Trophoblast cell (in vitro differentiated cells and primary cell): ENCODE results near the gene LCN12.
A peak's percentile ranks its signal among the peaks of the same experiment; 100 is the strongest.

Source experiments
- DNase-seq, 2 donors: peaks; one replicate each; pipeline ENCODE4 v3.0.0-alpha.2; 2016
- H2AFZ ChIP-seq: 2 replicates; pipeline ENCODE4 v1.6.1; 2013; ENCODE audit warnings: low read length, moderate library complexity, mild to moderate bottlenecking; ENCODE audit not compliant: insufficient read depth, poor library complexity
- H2AK5ac ChIP-seq: 2 replicates; pipeline ENCODE4 v1.6.1; 2013; ENCODE audit warnings: mild to moderate bottlenecking, low read length
- H2BK120ac ChIP-seq: 2 replicates; pipeline ENCODE4 v1.6.1; 2013; ENCODE audit warnings: low read length, mild to moderate bottlenecking, moderate library complexity; ENCODE audit not compliant: insufficient read depth, poor library complexity
- H2BK12ac ChIP-seq: 2 replicates; pipeline ENCODE4 v1.6.1; 2013; ENCODE audit warnings: mild to moderate bottlenecking, low read length, moderate library complexity
- H2BK5ac ChIP-seq: 2 replicates; pipeline ENCODE4 v1.6.1; 2013; ENCODE audit warnings: low read length, low read depth, moderate library complexity, mild to moderate bottlenecking; ENCODE audit not compliant: poor library complexity
- H3K14ac ChIP-seq: 2 replicates; pipeline ENCODE4 v1.6.1; 2013; ENCODE audit warnings: mild to moderate bottlenecking, low read length
- H3K18ac ChIP-seq: 2 replicates; pipeline ENCODE4 v1.6.1; 2013; ENCODE audit warnings: mild to moderate bottlenecking, low read length
- H3K23ac ChIP-seq: 2 replicates; pipeline ENCODE4 v1.6.1; 2013; ENCODE audit warnings: low read length
- H3K27ac ChIP-seq: 2 replicates; pipeline ENCODE4 v1.5.1; 2013; ENCODE audit warnings: low read depth, mild to moderate bottlenecking, inconsistent platforms, low read length, moderate library complexity
- H3K27me3 ChIP-seq: 2 replicates; pipeline ENCODE4 v1.6.1; 2013; ENCODE audit warnings: inconsistent platforms, mild to moderate bottlenecking, low read length, moderate library complexity; ENCODE audit not compliant: insufficient read depth
- H3K36me3 ChIP-seq, 2 experiments: 1 replicate in 1 of 2; 2 replicates in 1 of 2; pipeline ENCODE4 v1.6.1; 2013; ENCODE audit warnings: low read length in 2 of 2, mild to moderate bottlenecking in 2 of 2, moderate library complexity in 1 of 2; ENCODE audit not compliant: insufficient read depth in 2 of 2, control insufficient read depth in 1 of 2
- H3K4ac ChIP-seq: 2 replicates; pipeline ENCODE4 v1.6.1; 2013; ENCODE audit warnings: low read depth, mild to moderate bottlenecking, low read length, moderate library complexity
- H3K4me1 ChIP-seq, 2 experiments: 1 replicate in 1 of 2; 2 replicates in 1 of 2; pipeline ENCODE4 v1.6.1; 2013; ENCODE audit warnings: low read length in 2 of 2, mild to moderate bottlenecking in 2 of 2, moderate library complexity in 1 of 2; ENCODE audit not compliant: insufficient read depth in 2 of 2, control insufficient read depth in 1 of 2
- H3K4me2 ChIP-seq: 2 replicates; pipeline ENCODE4 v1.6.1; 2013; ENCODE audit warnings: inconsistent platforms, mild to moderate bottlenecking, low read length, moderate library complexity
- H3K4me3 ChIP-seq: 2 replicates; pipeline ENCODE4 v1.5.1; 2013; ENCODE audit warnings: mild to moderate bottlenecking, low read depth, low read length, inconsistent platforms
- H3K79me1 ChIP-seq: one replicate; pipeline ENCODE4 v1.6.1; 2013; ENCODE audit warnings: low read length
- H3K79me2 ChIP-seq: 2 replicates; pipeline ENCODE4 v1.6.1; 2013; ENCODE audit warnings: low read length, mild to moderate bottlenecking; ENCODE audit not compliant: control insufficient read depth, insufficient read depth, poor library complexity
- H3K9ac ChIP-seq: 2 replicates; pipeline ENCODE4 v1.6.1; 2013; ENCODE audit warnings: mild to moderate bottlenecking, low read length
- H3K9me3 ChIP-seq: 2 replicates; pipeline ENCODE4 v1.6.1; 2013; ENCODE audit warnings: low read depth, mild to moderate bottlenecking, control low read depth, inconsistent platforms, low read length; ENCODE audit not compliant: insufficient read depth
- H4K12ac ChIP-seq: 2 replicates; pipeline ENCODE4 v1.6.1; 2013; ENCODE audit warnings: low read depth, mild to moderate bottlenecking, low read length, moderate library complexity
- H4K8ac ChIP-seq: 2 replicates; pipeline ENCODE4 v1.6.1; 2013; ENCODE audit warnings: low read depth, mild to moderate bottlenecking, low read length, moderate library complexity
- H4K91ac ChIP-seq: one replicate; pipeline ENCODE4 v1.6.1; 2013; ENCODE audit warnings: low read depth, mild to moderate bottlenecking, low read length, moderate library complexity
- WGBS: extraction: QIAGEN DNeasy Blood & Tissue Kit; methylation state at CpG from one replicate; pipeline ENCODE4 v1.1.7; 2013; ENCODE audit warnings: missing lambda C conversion rate; ENCODE audit not compliant: insufficient read length, insufficient coverage; ENCODE audit errors: extremely low coverage; 5-methylcytosine and 5-hydroxymethylcytosine counted together

The LCN12 gene

GRCh38 chr9:136984464-136985026, 32.5 kb downstream of the LCN12 start:
- Histone ChIP-seq H3K4ac (no peak overlapping the region), H4K12ac (no peak overlapping the region), H2BK12ac (no peak overlapping the region), H3K23ac (no peak overlapping the region), H3K9ac (no peak overlapping the region), H3K4me3 (no peak overlapping the region), H4K91ac (peak overlapping the region; percentile 2), H2AK5ac (no peak overlapping the region), H3K18ac (no peak overlapping the region), H3K27ac (no peak overlapping the region), H3K14ac (no peak overlapping the region), H3K27me3 (peaks cover 9% of the 10 kb centered on the region), H3K79me1 (peaks cover 4% of the 10 kb centered on the region), H2AFZ (no peak overlapping the region), H4K8ac (no peak overlapping the region), H3K9me3 (peaks cover 4% of the 10 kb centered on the region), H3K4me1 (peaks cover 7 to 9% of the 10 kb centered on the region in 2 experiments), H2BK120ac (no peak overlapping the region), H3K4me2 (no peak overlapping the region), H2BK5ac (no peak overlapping the region), H3K36me3 (no peaks in the 10 kb centered on the region), H3K79me2 (no peaks in the 10 kb centered on the region)
- no CpG with 5 or more reads among the region's 29 CpGs for WGBS
- no peak for DNase-seq

GRCh38 chr9:136985027-136985602, 33.0 kb downstream of the LCN12 start:
- H2BK120ac ChIP-seq, result no peak overlapping the region
- WGBS, result no CpG with 5 or more reads among the region's 48 CpGs
- peak overlapping the region; percentile 39 for H4K91ac ChIP-seq
- peak overlapping the region; percentile 45 for H3K4me2 ChIP-seq
- no peak for DNase-seq
- H4K12ac ChIP-seq, result no peak overlapping the region
- H3K4me3 ChIP-seq, result no peak overlapping the region
- H3K9me3 ChIP-seq, result peaks cover 4% of the 10 kb centered on the region
- H3K79me2 ChIP-seq, result no peaks in the 10 kb centered on the region
- no peak overlapping the region for H2BK12ac ChIP-seq
- peak overlapping the region; percentile 43 for H4K8ac ChIP-seq
- no peak overlapping the region for H2AFZ ChIP-seq
- no peak overlapping the region for H3K23ac ChIP-seq
- no peak overlapping the region for H3K9ac ChIP-seq
- peak overlapping the region; percentile 7 for H3K14ac ChIP-seq
- no peak overlapping the region for H2BK5ac ChIP-seq
- peaks cover 4% of the 10 kb centered on the region for H3K79me1 ChIP-seq
- peaks cover 7 to 9% of the 10 kb centered on the region in 2 experiments for H3K4me1 ChIP-seq
- peaks cover 9% of the 10 kb centered on the region for H3K27me3 ChIP-seq
- no peak overlapping the region for H3K18ac ChIP-seq
- no peaks in the 10 kb centered on the region for H3K36me3 ChIP-seq
- H2AK5ac ChIP-seq, result no peak overlapping the region
- H3K4ac ChIP-seq, result no peak overlapping the region
- H3K27ac ChIP-seq, result no peak overlapping the region

- Histone ChIP-seq H3K18ac (no peak overlapping the region), H4K12ac (no peak overlapping the region), H2BK5ac (no peak overlapping the region), H2AK5ac (no peak overlapping the region), H3K4me3 (no peak overlapping the region), H3K79me2 (no peaks in the 10 kb centered on the region), H3K4ac (no peak overlapping the region), H3K79me1 (peaks cover 4% of the 10 kb centered on the region), H3K36me3 (no peaks in the 10 kb centered on the region), H2BK120ac (no peak overlapping the region), H4K8ac (no peak overlapping the region), H4K91ac (no peak overlapping the region), H3K9ac (no peak overlapping the region), H2AFZ (no peak overlapping the region), H3K4me1 (peaks cover 7 to 9% of the 10 kb centered on the region in 2 experiments), H3K9me3 (peaks cover 7% of the 10 kb centered on the region), H3K27me3 (peaks cover 9% of the 10 kb centered on the region), H3K23ac (no peak overlapping the region), H3K14ac (no peak overlapping the region), H3K27ac (no peak overlapping the region), H3K4me2 (no peak overlapping the region), H2BK12ac (no peak overlapping the region)
- DNase-seq, result no peak
- no CpG with 5 or more reads among the region's 33 CpGs for WGBS
These were observed 33.8 kb downstream of the LCN12 start for GRCh38 chr9:136985853-136986252.

GRCh38 chr9:136988872-136989271, 36.8 kb downstream of the LCN12 start:
- H4K8ac ChIP-seq, result no peak overlapping the region
- H3K79me1 ChIP-seq, result peaks cover 17% of the 10 kb centered on the region
- H2AK5ac ChIP-seq, result no peak overlapping the region
- H3K4me3 ChIP-seq, result no peak overlapping the region
- no peak overlapping the region for H2BK5ac ChIP-seq
- H4K91ac ChIP-seq, result no peak overlapping the region
- no peak overlapping the region for H2BK120ac ChIP-seq
- H3K14ac ChIP-seq, result no peak overlapping the region
- no CpG with 5 or more reads among the region's 4 CpGs for WGBS
- no peak overlapping the region for H3K23ac ChIP-seq
- no peak overlapping the region for H3K4me2 ChIP-seq
- H3K4ac ChIP-seq, result no peak overlapping the region
- no peak overlapping the region for H3K9ac ChIP-seq
- no peak for DNase-seq
- H3K4me1 ChIP-seq, result peaks cover 16 to 21% of the 10 kb centered on the region in 2 experiments
- no peak overlapping the region for H4K12ac ChIP-seq
- no peak overlapping the region for H2BK12ac ChIP-seq
- H3K79me2 ChIP-seq, result peaks cover 7% of the 10 kb centered on the region
- H2AFZ ChIP-seq, result no peak overlapping the region
- peaks cover 4 to 6% of the 10 kb centered on the region in 2 experiments for H3K36me3 ChIP-seq
- peaks cover 5% of the 10 kb centered on the region for H3K9me3 ChIP-seq
- H3K27ac ChIP-seq, result no peak overlapping the region
- no peak overlapping the region for H3K18ac ChIP-seq
- peaks cover 9% of the 10 kb centered on the region for H3K27me3 ChIP-seq
